Esophagus squamous epithelium (tissue), 4 donors: ENCODE data around the gene VIL1.

Experiments
- POLR2A ChIP-seq, 4 donors: fragments of 450-650 bp; IDR thresholded peaks; one replicate each; pipeline ENCODE4 v1.6.1; 2017; ENCODE audit warnings: antibody characterized with exemption in 4 of 4, mild to moderate bottlenecking in 4 of 4, moderate library complexity in 3 of 4
- TF ChIP-seq, protein P1 (sequence below), 6 experiments: fragments of 450-650 bp in 4 of 6; fragments of 200-600 bp in 2 of 6; sonication (generic) in 2 of 6; IDR thresholded peaks; one replicate each; pipeline ENCODE4 v1.5.1; 2016 to 2019; ENCODE audit warnings: antibody characterized with exemption in 6 of 6, mild to moderate bottlenecking in 4 of 6, moderate library complexity in 4 of 6

GRCh38 chr2:218437969-218438368 lies 19.0 kb downstream of the VIL1 start:
- TF ChIP-seq, protein P1, sequence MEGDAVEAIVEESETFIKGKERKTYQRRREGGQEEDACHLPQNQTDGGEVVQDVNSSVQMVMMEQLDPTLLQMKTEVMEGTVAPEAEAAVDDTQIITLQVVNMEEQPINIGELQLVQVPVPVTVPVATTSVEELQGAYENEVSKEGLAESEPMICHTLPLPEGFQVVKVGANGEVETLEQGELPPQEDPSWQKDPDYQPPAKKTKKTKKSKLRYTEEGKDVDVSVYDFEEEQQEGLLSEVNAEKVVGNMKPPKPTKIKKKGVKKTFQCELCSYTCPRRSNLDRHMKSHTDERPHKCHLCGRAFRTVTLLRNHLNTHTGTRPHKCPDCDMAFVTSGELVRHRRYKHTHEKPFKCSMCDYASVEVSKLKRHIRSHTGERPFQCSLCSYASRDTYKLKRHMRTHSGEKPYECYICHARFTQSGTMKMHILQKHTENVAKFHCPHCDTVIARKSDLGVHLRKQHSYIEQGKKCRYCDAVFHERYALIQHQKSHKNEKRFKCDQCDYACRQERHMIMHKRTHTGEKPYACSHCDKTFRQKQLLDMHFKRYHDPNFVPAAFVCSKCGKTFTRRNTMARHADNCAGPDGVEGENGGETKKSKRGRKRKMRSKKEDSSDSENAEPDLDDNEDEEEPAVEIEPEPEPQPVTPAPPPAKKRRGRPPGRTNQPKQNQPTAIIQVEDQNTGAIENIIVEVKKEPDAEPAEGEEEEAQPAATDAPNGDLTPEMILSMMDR (IDR thresholded peaks at IDR 0.05): no peak
- TF ChIP-seq POLR2A (IDR thresholded peaks at IDR 0.05): no peak
